HG02798 (cell line): Measurements from ENCODE around the gene CDK16.

Source experiments
- ATAC-seq: cut with Tn5 transposase; IDR thresholded peaks from one replicate; pipeline ENCODE4 v1.9.1; 2021; ENCODE audit warnings: mild to moderate bottlenecking; ENCODE audit not compliant: unreplicated experiment, poor library complexity

The CDK16 gene

GRCh38 chrX:47184486-47184885 lies 34.0 kb upstream of the CDK16 start:
- ATAC-seq, result no peak

GRCh38 chrX:47185241-47185640 lies 33.2 kb upstream of the CDK16 start:
- no peak for ATAC-seq

GRCh38 chrX:47186096-47186740 lies 32.3 kb upstream of the CDK16 start:
- no peak for ATAC-seq

- ATAC-seq, result no peak
These were observed 31.3 kb upstream of the CDK16 start for GRCh38 chrX:47187106-47187677.

- ATAC-seq, result no peak
These were observed 28.6 kb upstream of the CDK16 start for GRCh38 chrX:47189906-47190305.

GRCh38 chrX:47190445-47191269 lies 27.8 kb upstream of the CDK16 start:
- peak; percentile 67 for ATAC-seq

- ATAC-seq, result no peak
These were observed 27.1 kb upstream of the CDK16 start for GRCh38 chrX:47191331-47191730.

GRCh38 chrX:47191806-47192401 lies 26.6 kb upstream of the CDK16 start:
- ATAC-seq, result no peak

GRCh38 chrX:47193475-47194193 lies 24.8 kb upstream of the CDK16 start, which contains the start of gene UBA1:
Gene UBA1, plus strand, starts transcription at chrX:47193829. Its CDS starts 4,974 bp downstream, at chrX:47198803.
- ATAC-seq, result peak; percentile 69

GRCh38 chrX:47194194-47194787 lies 24.2 kb upstream of the CDK16 start:
- ATAC-seq, result no peak

GRCh38 chrX:47196098-47196497 lies 22.4 kb upstream of the CDK16 start:
- ATAC-seq, result no peak

GRCh38 chrX:47197526-47197925 lies 21.0 kb upstream of the CDK16 start:
- no peak for ATAC-seq

- ATAC-seq, result no peak
These were observed 20.3 kb upstream of the CDK16 start for GRCh38 chrX:47198026-47198686.

- no peak for ATAC-seq
These were observed 19.8 kb upstream of the CDK16 start for GRCh38 chrX:47198687-47199080.

- ATAC-seq, result no peak
These were observed 19.2 kb upstream of the CDK16 start for GRCh38 chrX:47199286-47199685.

GRCh38 chrX:47200385-47201150 lies 17.9 kb upstream of the CDK16 start:
- ATAC-seq, result no peak

- no peak for ATAC-seq
These were observed 17.0 kb upstream of the CDK16 start for GRCh38 chrX:47201345-47201944.

- no peak for ATAC-seq
These were observed 16.2 kb upstream of the CDK16 start for GRCh38 chrX:47202316-47202715.
